Daoy (cell line): Measurements from ENCODE around the gene PHOX2A. TPM values are rescaled to one million over a fixed set of nuclear protein-coding genes. Genes with fewer than 3 reads are reported as not detected.
A peak's percentile ranks its signal among the peaks of the same experiment; 100 is the strongest.
"Not testable (repeated sequence)": the region's sequence is repeated elsewhere in the genome, so short reads cannot be mapped to it uniquely, and the experiment has no call there.

ENCODE experiments used
- DNase-seq: peaks from one replicate; pipeline ENCODE4 v3.0.0-alpha.2; 2015; ENCODE audit warnings: low read depth
- total RNA-seq: library from RNA; depleted of rRNA; stranded (reverse); fragments of >200 nt; shearing (Covaris generic); gene quantifications from 2 replicates; pipeline ENCODE4 v1.2.3, GENCODE V29; 2014

PHOX2A gene
- total RNA-seq, 1 experiment from 2014 or later = not detected

DNA sequence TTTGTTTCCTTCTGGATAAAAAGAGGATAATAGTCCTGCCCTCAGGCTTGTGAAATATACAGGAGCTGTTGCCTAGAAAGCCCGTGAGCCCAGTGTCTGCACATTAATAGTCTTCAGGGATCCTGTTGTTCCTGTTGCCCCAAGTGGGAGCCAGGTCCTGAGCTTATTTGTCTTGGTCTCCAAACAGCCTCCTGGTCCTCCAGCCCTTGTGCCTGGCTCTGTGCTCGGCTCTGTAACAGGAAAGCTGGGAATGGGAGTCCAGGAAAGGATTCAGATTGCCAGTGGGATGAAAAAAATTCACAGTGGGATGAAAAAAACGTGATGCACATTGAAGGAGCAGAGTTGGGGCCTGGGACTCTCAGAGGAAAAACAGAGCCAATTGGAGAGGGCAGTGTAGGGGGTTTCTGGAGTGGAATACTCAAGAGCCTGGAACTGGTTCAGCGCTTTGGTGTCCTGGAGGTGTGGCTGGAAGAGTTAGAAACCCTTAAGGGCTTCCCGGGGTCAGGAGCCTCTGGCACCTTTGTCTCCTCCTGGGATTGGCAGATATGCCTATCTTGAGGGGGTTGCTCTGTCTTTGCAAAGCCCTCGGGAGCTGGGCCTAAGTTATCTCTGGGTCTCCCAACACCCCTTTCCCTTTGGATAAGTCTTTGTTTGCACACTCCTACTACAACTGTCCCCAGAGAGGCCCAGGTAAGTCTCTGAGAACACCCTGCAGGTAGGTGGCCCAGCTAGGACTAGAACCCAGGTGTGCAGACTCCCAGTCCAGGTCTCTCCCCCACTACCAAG lies 21.7 kb downstream of the PHOX2A start:
- DNase-seq = no peak

- no peak for DNase-seq
Observed at GRCh38 chr11:72221386-72222075, 22.4 kb downstream of the PHOX2A start.

- DNase-seq = no peak
Observed at GRCh38 chr11:72220696-72221363, 23.1 kb downstream of the PHOX2A start.

GRCh38 chr11:72218251-72218745 lies 25.7 kb downstream of the PHOX2A start:
- no peak for DNase-seq

DNA sequence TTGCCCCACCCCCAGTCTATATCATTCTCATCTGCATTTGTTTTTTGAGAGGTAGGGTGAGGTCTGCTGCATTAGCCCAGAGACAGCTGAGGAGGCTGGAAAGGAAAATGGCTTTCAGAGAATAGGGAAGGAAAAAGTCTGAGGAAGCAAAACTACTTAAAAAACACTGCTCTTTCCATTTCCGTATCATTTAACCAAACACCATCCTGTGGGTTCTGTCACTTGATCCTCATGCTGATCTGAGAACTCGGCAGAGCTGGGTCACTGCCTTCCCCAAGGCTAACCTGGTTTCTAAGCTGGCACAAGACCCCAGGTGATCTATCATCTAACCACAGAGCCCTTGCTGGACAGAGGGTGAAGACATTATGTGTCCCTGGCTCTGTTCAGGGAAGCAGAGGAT lies 26.1 kb downstream of the PHOX2A start:
- DNase-seq = no peak

- DNase-seq = no peak
Observed at GRCh38 chr11:72216638-72217037, 27.3 kb downstream of the PHOX2A start, which contains the start of gene FOLR2. Gene FOLR2 (plus strand): TSS chr11:72216794. CDS start chr11:72218585, 1,791 bp downstream.

DNA sequence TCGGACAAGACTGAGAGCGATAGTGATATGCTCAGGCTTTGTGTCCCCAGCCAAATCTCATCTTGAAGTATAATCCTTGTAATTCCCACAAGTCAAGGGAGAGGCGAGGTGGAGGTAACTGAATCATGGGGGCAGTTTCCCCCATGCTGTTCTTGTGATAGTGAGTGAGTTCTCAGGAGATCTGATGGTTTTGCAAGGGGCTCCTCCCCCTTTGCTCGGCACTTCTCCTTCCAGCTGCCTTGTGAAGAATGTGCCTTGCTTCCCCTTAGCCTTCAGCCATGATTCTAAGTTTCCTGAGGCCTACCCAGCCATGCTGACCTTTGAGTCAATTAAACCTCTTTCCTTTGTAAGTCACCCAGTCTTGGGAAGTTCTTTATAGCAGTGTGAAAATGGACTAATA lies 34.9 kb downstream of the PHOX2A start:
- DNase-seq = no peak

GRCh38 chr11:72208281-72208680 lies 35.7 kb downstream of the PHOX2A start:
- DNase-seq = no peak

GRCh38 chr11:72206794-72207193 lies 37.2 kb downstream of the PHOX2A start:
- DNase-seq = not testable (repeated sequence)

- no peak for DNase-seq
Observed at GRCh38 chr11:72204886-72205285, 39.1 kb downstream of the PHOX2A start.

- no peak for DNase-seq
Observed at GRCh38 chr11:72203163-72203562, 40.8 kb downstream of the PHOX2A start.

DNA sequence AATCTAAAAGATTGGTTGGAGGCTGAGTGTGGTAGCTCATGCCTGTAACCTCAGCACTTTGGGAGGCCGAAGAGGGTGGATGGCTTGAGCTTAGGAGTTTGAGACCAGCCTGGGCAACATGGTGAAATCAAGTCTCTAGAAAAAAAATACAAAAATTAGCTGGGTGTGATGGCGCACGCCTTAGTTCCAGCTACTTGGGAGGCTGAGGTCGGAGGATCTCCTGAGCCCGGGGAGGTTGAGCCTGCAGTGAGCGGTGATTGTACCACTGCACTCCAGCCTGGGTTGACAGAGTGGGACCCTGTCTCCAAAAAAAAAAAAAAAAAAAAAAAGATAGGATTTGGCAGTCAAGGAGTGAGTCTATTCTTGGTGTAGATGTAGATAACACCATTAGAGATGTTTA lies 41.4 kb downstream of the PHOX2A start:
- DNase-seq = no peak

DNA sequence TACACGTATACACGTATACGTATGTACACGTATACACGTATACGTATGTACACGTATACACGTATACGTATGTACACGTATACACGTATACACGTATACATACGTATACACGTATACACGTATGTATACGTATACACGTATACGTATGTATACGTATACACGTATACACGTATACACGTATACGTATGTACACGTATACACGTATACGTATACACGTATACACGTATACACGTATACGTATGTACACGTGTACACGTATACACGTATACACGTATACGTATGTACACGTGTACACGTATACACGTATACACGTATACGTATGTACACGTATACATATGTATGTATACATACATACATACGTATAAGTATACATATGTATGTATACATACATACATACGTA lies 42.5 kb downstream of the PHOX2A start:
- not testable (repeated sequence) for DNase-seq

DNA sequence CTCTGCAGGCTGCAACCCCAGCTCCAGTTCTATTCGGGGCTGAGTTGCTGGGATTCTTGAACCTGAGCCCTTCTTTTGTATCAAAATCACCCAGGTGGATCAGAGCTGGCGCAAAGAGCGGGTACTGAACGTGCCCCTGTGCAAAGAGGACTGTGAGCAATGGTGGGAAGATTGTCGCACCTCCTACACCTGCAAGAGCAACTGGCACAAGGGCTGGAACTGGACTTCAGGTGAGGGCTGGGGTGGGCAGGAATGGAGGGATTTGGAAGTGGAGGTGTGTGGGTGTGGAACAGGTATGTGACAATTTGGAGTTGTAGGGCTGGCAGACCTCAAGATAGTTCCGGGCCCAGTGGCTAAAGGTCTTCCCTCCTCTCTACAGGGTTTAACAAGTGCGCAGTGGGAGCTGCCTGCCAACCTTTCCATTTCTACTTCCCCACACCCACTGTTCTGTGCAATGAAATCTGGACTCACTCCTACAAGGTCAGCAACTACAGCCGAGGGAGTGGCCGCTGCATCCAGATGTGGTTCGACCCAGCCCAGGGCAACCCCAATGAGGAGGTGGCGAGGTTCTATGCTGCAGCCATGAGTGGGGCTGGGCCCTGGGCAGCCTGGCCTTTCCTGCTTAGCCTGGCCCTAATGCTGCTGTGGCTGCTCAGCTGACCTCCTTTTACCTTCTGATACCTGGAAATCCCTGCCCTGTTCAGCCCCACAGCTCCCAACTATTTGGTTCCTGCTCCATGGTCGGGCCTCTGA lies 48.3 kb downstream of the PHOX2A start:
- DNase-seq = no peak

GRCh38 chr11:72191961-72192381 lies 52.0 kb downstream of the PHOX2A start, which contains the start of gene FOLR1:
Gene FOLR1 (plus strand): TSS chr11:72192140. CDS start chr11:72192174, 34 bp downstream.
- DNase-seq = peak; percentile 30

DNA sequence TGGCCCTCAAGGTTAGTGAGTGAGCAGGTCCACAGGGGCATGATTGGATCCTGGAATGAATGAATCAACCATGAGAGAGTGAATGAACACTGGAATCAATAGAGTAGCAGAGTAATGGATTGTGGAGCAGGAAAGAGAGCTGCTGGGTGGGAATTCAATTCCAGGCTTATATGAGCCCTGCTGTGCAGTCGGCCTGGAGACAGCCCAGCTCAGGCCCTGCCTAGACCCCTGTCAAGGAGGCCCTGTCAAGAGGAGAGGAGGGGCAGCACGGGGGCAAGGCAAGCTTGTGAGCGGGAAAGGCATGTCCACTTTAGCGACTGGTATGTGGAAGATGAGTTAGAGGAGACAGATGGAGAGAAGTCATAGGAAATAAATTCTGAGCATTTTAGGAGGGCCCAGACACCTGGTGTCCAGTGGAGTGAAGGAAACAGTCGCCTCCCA lies 53.3 kb downstream of the PHOX2A start:
- DNase-seq = no peak

- DNase-seq = no peak
Observed at GRCh38 chr11:72189455-72190250, 54.3 kb downstream of the PHOX2A start.
